ENCODE results near the gene IER5. TPM values are rescaled to one million over a fixed set of nuclear protein-coding genes. Genes with fewer than 3 reads are reported as not detected.
"Not testable (repeated sequence)": the region's sequence is repeated elsewhere in the genome, so short reads cannot be mapped to it uniquely, and the experiment has no call there.

The IER5 gene
- 12.3 and 14.7 TPM in 2 replicates for total RNA-seq (ENCODE audit: low replicate concordance)

DNA sequence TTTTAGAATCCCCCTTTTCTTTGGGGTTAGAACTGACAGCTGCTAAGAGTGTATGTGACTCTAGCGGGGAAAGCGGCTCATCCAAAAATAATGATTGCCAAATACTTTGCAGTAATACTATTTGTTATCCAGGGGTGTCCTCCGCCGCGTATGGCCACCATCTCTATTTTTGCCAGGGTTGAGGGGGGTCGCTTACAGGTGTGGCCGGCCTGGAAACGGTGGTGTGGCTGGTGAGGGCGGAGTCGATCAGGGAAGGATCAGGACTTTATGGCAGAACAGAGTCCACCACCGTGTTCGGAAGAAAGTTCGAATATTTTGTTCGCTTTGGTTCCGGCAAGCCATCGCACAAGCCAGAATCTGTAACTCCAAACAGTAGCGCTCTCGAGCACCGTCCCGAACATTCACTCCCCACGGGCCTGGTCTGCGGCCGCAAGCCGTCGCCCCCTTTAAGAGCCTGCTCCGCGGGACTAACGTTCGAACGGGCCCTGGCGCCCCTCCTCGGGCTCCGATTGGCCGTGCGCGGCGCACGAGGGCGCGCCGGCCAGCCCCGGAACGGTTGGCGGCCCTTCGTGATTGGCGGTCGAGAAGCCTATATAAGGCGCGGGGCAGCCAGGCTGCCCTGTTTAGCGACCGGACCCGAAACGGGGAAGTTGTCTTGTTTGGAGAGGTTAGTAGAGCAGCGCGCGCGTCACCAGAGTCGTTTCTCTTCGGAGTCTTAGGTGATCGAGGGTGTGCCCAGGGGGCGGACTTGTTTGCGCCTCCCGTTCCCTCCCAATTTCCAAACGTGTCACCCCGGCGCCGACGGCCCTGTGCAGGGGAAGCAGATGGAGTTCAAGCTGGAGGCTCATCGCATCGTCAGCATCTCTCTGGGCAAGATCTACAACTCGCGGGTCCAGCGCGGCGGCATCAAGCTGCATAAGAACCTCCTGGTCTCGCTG is at the start of gene IER5:
IER5 (plus strand) TSS at position 622 of the 938 bp plus-strand sequence; CDS start at position 825, 203 bp downstream.
- TF ChIP-seq, protein P1, sequence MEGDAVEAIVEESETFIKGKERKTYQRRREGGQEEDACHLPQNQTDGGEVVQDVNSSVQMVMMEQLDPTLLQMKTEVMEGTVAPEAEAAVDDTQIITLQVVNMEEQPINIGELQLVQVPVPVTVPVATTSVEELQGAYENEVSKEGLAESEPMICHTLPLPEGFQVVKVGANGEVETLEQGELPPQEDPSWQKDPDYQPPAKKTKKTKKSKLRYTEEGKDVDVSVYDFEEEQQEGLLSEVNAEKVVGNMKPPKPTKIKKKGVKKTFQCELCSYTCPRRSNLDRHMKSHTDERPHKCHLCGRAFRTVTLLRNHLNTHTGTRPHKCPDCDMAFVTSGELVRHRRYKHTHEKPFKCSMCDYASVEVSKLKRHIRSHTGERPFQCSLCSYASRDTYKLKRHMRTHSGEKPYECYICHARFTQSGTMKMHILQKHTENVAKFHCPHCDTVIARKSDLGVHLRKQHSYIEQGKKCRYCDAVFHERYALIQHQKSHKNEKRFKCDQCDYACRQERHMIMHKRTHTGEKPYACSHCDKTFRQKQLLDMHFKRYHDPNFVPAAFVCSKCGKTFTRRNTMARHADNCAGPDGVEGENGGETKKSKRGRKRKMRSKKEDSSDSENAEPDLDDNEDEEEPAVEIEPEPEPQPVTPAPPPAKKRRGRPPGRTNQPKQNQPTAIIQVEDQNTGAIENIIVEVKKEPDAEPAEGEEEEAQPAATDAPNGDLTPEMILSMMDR (IDR thresholded peaks at IDR 0.05; ENCODE audit: insufficient read depth, low read length), result no peak
- DNase-seq (ENCODE audit: low read depth), result peak; percentile 95

DNA sequence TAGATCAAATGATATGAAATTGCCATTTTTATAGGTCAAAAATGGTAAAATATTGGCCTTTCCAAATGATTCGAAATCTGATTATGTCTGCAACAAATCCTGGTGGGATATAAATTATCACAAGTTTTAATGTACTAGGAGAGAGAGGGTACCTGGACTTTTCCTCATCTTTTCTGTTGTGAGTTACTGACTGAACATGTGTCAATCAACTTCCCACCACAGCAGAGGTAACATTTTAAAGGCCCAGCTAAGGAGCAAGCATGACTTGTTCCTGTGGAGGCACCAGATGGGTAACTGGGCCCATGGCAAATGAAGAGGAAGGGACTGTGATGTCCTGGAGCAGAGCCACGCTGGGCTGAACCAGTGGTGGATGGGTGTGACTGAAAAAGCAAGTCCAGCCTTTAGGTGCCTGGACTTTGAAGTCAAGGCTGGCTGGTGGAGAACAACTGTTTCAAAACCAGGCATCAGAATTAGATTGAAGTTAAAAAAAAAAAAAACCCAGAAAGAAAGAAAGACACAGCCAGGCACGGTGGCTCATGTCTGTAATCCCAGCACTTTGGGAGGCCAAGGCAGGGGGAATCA is 48.1 kb upstream of the IER5 start:
- DNase-seq (ENCODE audit: low read depth), result no peak
- no peak overlapping the region for H3K4me3 ChIP-seq (ENCODE audit: low read depth, low read length)
- TF ChIP-seq, protein P1 (IDR thresholded peaks at IDR 0.05; ENCODE audit: insufficient read depth, low read length), result no peak

More for the DNA sequence above, at the start of gene IER5:
- H3K4me3 ChIP-seq (ENCODE audit: low read depth, low read length), result peak within 1 kb of the TSS; percentile 89

DNA sequence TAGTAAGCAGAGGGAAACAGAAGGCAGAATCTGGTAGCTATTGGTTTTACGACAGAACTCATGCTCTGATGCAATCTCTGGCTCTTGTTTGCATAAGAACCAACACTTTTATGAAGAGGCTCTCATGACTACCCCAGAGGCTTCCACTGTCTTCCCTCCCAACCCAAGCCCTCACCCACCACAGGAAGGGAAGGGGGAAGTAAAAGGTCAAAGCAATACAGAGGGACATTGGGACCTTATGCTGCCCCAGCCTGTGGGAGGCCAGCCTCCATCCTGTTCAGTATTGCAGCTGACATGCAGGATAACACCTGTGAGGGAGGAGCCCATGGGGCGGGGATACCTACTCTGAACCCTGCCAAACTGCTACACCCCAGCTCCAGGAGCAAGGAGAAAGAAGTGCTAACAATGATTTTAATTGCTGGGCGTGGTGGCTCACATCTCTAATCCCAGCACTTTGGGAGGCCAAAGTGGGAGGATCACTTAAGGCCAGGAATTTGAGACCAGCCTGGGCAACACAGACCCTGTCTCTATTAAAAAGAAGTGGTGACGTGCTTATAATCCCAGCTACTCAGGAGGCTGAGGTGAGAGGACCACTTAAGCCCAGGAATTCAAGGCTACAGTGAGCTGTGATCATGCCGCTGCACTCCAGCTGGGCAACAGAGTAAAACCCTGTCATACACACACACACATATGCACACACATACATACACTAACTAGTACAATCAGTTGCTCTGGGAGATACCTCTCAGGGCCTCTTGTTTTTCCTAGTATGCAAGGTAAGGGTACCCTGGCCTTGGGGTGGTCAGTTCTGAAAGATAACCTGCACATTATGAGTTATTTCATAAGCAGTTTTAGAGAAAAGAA is 45.2 kb upstream of the IER5 start:
- TF ChIP-seq, protein P1 (IDR thresholded peaks at IDR 0.05; ENCODE audit: insufficient read depth, low read length), result no peak
- no peak overlapping the region for H3K4me3 ChIP-seq (ENCODE audit: low read depth, low read length)
- no peak for DNase-seq (ENCODE audit: low read depth)

DNA sequence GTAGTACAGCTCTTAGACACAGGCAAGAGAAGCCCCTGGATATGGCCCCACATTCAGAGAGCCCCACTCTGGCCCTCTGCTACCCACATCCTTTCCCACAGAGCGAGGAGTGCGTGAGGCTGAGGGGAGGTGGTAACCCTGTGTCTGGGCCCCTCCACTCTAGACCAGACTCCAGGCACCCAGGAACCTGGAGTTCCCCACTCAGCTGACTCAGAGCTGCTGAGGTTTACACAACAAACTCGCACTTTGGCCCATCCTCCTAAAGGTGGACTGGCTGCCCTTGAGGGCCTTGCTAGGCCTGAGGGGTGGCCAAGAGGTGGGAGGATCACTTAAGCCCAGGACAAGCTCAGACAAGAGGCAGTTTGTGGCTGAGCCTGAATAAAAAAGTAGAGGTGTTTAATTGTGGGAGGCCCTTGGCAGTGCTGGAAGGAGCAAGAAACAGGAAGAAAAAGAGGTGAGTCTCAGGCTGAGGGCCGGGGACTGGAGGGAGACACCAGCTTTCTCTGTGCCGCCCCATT is 44.0 kb upstream of the IER5 start:
- no peak for DNase-seq (ENCODE audit: low read depth)
- TF ChIP-seq, protein P1 (IDR thresholded peaks at IDR 0.05; ENCODE audit: insufficient read depth, low read length), result no peak
- no peak overlapping the region for H3K4me3 ChIP-seq (ENCODE audit: low read depth, low read length)

DNA sequence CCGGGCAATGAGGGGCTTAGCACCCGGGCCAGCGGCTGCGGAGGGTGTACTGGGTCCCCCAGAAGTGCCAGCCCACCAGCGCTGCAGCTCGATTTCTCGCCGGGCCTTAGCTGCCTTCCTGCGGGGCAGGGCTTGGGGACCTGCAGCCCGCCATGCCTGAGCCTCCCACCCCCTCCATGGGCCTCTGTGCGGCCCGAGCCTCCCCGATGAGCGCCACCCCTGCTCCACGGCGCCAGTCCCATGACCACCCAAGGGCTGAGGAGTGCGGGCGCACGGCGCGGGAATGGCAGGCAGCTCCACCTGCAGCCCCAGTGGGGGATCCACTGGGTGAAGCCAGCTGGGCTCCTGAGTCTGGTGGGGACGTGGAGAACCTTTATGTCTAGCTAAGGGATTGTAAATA is 42.6 kb upstream of the IER5 start:
- not testable (repeated sequence) for DNase-seq (ENCODE audit: low read depth); H3K4me3 ChIP-seq (ENCODE audit: low read depth, low read length)

DNA sequence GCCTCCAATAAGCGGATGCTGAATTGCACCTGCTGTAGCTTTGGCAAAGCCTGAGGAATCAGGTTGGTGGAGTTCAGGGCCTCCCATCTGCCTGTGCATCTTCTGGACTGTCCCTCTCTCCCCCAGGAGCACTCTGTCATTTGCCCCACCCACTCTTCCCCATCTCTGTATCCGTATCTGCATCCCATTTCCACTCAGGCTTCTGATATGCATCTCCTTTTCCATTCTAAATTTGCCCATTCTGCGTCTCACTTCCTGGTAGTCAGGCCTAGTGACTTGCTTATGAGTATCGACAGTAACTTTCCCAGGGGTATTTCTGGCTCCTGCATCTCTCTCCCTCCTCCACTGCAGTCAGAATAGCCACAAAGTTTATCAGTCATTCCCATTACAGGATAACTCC is 39.1 kb upstream of the IER5 start:
- no peak for DNase-seq (ENCODE audit: low read depth)
- no peak overlapping the region for H3K4me3 ChIP-seq (ENCODE audit: low read depth, low read length)

More for the DNA sequence above, 39.1 kb upstream of the IER5 start:
- TF ChIP-seq, protein P1 (IDR thresholded peaks at IDR 0.05; ENCODE audit: insufficient read depth, low read length), result no peak
